ENCODE measurements around the gene ERBB2. TPM values are rescaled to one million over a fixed set of nuclear protein-coding genes. Genes with fewer than 3 reads are reported as not detected.

ERBB2 gene
- total and polyA plus RNA-seq, 9 of the 15 experiments (the other 6 are each of a cell fraction or from before 2014, with no cell fraction given): 0.74 to 5.6 (median 3.3) TPM

DNA sequence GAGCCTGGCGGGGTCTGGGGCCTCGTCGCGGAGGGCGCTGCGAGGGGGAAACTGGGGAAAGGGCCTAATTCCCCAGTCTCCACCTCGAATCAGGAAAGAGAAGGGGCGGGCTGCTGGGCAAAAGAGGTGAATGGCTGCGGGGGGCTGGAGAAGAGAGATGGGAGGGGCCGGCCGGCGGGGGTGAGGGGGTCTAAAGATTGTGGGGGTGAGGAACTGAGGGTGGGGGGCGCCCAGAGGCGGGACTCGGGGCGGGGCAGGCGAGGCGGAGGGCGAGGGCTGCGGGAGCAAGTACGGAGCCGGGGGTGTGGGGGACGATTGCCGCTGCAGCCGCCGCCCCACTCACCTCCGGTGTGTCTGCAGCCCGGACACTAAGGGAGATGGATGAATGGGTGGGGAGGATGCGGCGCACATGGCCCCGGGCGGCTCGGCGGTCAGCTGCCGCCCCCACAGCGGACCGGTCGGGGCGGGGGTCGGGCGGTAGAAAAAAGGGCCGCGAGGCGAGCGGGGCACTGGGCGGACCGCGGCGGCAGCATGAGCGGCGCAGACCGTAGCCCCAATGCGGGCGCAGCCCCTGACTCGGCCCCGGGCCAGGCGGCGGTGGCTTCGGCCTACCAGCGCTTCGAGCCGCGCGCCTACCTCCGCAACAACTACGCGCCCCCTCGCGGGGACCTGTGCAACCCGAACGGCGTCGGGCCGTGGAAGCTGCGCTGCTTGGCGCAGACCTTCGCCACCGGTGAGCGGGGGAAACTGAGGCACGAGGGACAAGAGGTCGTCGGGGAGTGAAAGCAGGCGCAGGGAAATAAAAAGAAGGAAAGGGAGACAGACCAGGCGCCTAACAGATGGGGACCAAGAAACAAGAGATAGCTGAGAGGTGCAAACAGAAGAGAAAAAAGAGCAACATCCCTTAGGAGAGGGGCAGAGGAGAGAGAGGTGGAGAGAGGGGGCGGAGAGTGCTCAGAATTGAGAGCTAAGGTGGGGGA, 31.6 kb upstream of the ERBB2 start, which contains the start of gene PNMT (continued):
- TF ChIP-seq MGA (IDR thresholded peaks at IDR 0.05) (peak; percentile 91), RERE (CRISPR knock-in tag; IDR thresholded peaks at IDR 0.05; ENCODE audit: borderline replicate concordance) (no peak)
- TF ChIP-seq, protein P1, sequence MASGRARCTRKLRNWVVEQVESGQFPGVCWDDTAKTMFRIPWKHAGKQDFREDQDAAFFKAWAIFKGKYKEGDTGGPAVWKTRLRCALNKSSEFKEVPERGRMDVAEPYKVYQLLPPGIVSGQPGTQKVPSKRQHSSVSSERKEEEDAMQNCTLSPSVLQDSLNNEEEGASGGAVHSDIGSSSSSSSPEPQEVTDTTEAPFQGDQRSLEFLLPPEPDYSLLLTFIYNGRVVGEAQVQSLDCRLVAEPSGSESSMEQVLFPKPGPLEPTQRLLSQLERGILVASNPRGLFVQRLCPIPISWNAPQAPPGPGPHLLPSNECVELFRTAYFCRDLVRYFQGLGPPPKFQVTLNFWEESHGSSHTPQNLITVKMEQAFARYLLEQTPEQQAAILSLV (tag; IDR thresholded peaks at IDR 0.05): no peak
- TF ChIP-seq, protein P2, sequence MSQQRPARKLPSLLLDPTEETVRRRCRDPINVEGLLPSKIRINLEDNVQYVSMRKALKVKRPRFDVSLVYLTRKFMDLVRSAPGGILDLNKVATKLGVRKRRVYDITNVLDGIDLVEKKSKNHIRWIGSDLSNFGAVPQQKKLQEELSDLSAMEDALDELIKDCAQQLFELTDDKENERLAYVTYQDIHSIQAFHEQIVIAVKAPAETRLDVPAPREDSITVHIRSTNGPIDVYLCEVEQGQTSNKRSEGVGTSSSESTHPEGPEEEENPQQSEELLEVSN (IDR thresholded peaks at IDR 0.05; ENCODE audit: borderline replicate concordance in 1 of 2, extremely low read depth in 1 of 2, insufficient read depth in 1 of 2, insufficient read length in 1 of 2, low read depth in 1 of 2, low read length in 1 of 2, poor library complexity in 1 of 2, severe bottlenecking in 1 of 2): peak; percentile 91 to 96
